Peyer's patch (tissue), 4 donors: ENCODE data around the gene DHRS7B.

ENCODE experiments used
- POLR2A ChIP-seq, 2 donors: fragments of 450-650 bp; IDR thresholded peaks; one replicate each; pipeline ENCODE4 v1.5.1; 2017; ENCODE audit warnings: antibody characterized with exemption in 2 of 2, mild to moderate bottlenecking in 2 of 2, moderate library complexity in 2 of 2
- TF ChIP-seq, protein P1 (sequence below), 6 experiments: fragments of 450-650 bp in 4 of 6; fragments of 200-600 bp in 2 of 6; sonication (generic) in 1 of 6; IDR thresholded peaks; one replicate each; pipeline ENCODE4 v1.5.1; 2017 to 2019; ENCODE audit warnings: antibody characterized with exemption in 6 of 6, mild to moderate bottlenecking in 3 of 6, moderate library complexity in 1 of 6

DNA sequence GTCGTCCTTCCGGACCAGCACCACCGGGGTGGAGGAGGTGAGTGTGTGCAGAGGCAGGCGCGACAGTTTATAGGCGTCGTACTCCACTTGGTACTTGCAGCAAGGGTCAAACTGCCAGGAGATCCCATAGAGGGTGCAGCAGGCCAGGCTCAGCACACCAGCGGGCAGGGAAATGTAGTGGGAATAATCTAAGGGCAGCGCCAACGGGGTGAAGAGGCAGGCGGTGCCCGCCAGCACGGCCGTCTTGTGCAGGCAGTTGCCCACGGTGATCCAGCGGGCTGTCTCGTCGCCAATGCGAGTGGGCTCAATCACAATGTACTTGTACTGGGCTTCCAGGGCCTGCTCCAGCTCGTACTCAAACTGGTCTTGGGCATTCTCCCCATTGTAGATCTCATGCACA, 71.6 kb downstream of the DHRS7B start:
- TF ChIP-seq, protein P1, sequence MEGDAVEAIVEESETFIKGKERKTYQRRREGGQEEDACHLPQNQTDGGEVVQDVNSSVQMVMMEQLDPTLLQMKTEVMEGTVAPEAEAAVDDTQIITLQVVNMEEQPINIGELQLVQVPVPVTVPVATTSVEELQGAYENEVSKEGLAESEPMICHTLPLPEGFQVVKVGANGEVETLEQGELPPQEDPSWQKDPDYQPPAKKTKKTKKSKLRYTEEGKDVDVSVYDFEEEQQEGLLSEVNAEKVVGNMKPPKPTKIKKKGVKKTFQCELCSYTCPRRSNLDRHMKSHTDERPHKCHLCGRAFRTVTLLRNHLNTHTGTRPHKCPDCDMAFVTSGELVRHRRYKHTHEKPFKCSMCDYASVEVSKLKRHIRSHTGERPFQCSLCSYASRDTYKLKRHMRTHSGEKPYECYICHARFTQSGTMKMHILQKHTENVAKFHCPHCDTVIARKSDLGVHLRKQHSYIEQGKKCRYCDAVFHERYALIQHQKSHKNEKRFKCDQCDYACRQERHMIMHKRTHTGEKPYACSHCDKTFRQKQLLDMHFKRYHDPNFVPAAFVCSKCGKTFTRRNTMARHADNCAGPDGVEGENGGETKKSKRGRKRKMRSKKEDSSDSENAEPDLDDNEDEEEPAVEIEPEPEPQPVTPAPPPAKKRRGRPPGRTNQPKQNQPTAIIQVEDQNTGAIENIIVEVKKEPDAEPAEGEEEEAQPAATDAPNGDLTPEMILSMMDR (IDR thresholded peaks at IDR 0.05) = no peak
- no peak for TF ChIP-seq POLR2A (IDR thresholded peaks at IDR 0.05)
